Measurements from ENCODE around the gene LPIN1.

LPIN1 gene

GRCh38 chr2:11705711-11706110 is 40.7 kb upstream of the LPIN1 start:
- TF ChIP-seq POLR2A (IDR thresholded peaks at IDR 0.05; ENCODE audit: extremely low read depth, insufficient read length) (no peak), MYC (IDR thresholded peaks at IDR 0.05; ENCODE audit: low read depth, low read length) (no peak), MAX (IDR thresholded peaks at IDR 0.05; ENCODE audit: low read depth, low read length) (no peak)
- TF ChIP-seq, protein P1, sequence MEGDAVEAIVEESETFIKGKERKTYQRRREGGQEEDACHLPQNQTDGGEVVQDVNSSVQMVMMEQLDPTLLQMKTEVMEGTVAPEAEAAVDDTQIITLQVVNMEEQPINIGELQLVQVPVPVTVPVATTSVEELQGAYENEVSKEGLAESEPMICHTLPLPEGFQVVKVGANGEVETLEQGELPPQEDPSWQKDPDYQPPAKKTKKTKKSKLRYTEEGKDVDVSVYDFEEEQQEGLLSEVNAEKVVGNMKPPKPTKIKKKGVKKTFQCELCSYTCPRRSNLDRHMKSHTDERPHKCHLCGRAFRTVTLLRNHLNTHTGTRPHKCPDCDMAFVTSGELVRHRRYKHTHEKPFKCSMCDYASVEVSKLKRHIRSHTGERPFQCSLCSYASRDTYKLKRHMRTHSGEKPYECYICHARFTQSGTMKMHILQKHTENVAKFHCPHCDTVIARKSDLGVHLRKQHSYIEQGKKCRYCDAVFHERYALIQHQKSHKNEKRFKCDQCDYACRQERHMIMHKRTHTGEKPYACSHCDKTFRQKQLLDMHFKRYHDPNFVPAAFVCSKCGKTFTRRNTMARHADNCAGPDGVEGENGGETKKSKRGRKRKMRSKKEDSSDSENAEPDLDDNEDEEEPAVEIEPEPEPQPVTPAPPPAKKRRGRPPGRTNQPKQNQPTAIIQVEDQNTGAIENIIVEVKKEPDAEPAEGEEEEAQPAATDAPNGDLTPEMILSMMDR (IDR thresholded peaks at IDR 0.05; ENCODE audit: low read depth, low read length) = no peak
- no peak for DNase-seq (ENCODE audit: low read depth)
- H3K4me3 ChIP-seq (ENCODE audit: low read depth, low read length) = no peak overlapping the region

DNA sequence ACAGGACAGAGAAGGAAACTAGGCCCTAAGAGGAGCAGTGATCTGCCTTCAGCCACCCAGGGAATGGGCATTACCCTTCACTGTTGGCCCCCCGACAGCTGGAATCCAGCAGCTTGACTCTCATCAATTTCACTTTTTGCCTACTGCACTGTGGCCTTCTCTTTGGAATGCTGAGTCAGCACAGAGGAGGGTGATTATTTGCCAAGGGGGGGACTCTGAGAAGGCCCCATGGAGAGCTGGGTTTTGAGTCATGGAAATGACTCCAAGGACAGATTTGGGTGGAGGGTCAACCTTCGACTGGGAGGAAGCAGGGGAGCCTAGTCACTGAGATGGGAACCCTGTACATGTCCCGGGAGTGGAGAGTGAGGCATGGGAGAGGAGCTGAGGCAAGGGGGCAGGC is 38.3 kb upstream of the LPIN1 start:
- TF ChIP-seq MYC (IDR thresholded peaks at IDR 0.05; ENCODE audit: low read depth, low read length) (no peak), MAX (IDR thresholded peaks at IDR 0.05; ENCODE audit: low read depth, low read length) (no peak), POLR2A (IDR thresholded peaks at IDR 0.05; ENCODE audit: extremely low read depth, insufficient read length) (no peak)
- TF ChIP-seq, protein P1 (IDR thresholded peaks at IDR 0.05; ENCODE audit: low read depth, low read length) = no peak

DNA sequence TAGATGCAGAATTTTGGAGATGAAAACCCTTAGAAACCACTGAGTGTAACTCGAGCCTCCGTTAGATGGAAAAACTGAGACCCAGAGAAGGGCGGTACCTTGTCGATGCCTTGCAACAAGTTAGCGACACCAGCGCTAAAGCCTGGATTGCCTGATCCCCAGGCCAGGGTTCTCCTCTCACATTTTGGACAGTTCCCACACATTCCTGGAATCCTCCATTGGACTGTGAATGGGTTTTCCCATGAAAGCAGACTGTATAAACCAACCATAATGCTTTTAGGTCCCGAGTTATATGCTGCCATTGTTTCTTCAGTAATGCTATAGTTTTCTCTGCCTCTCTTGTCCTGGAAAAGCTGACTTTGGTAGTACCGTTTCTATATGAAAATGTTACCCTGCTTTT is 37.1 kb upstream of the LPIN1 start:
- DNase-seq (ENCODE audit: low read depth) = no peak
- TF ChIP-seq POLR2A (IDR thresholded peaks at IDR 0.05; ENCODE audit: extremely low read depth, insufficient read length) = no peak
- no peak for TF ChIP-seq MAX (IDR thresholded peaks at IDR 0.05; ENCODE audit: low read depth, low read length)
- TF ChIP-seq MYC (IDR thresholded peaks at IDR 0.05; ENCODE audit: low read depth, low read length) = no peak
- TF ChIP-seq, protein P1 (IDR thresholded peaks at IDR 0.05; ENCODE audit: low read depth, low read length) = no peak
- H3K4me3 ChIP-seq (ENCODE audit: low read depth, low read length) = no peak overlapping the region

More for the DNA sequence above, 38.3 kb upstream of the LPIN1 start:
- no peak for DNase-seq (ENCODE audit: low read depth)
- H3K4me3 ChIP-seq (ENCODE audit: low read depth, low read length) = no peak overlapping the region

GRCh38 chr2:11710210-11710609 is 36.2 kb upstream of the LPIN1 start:
- DNase-seq (ENCODE audit: low read depth) = no peak
- H3K4me3 ChIP-seq (ENCODE audit: low read depth, low read length) = no peak overlapping the region
- TF ChIP-seq, protein P1 (IDR thresholded peaks at IDR 0.05; ENCODE audit: low read depth, low read length) = no peak
- TF ChIP-seq POLR2A (IDR thresholded peaks at IDR 0.05; ENCODE audit: extremely low read depth, insufficient read length) = no peak
- TF ChIP-seq MAX (IDR thresholded peaks at IDR 0.05; ENCODE audit: low read depth, low read length) = no peak
- no peak for TF ChIP-seq MYC (IDR thresholded peaks at IDR 0.05; ENCODE audit: low read depth, low read length)

DNA sequence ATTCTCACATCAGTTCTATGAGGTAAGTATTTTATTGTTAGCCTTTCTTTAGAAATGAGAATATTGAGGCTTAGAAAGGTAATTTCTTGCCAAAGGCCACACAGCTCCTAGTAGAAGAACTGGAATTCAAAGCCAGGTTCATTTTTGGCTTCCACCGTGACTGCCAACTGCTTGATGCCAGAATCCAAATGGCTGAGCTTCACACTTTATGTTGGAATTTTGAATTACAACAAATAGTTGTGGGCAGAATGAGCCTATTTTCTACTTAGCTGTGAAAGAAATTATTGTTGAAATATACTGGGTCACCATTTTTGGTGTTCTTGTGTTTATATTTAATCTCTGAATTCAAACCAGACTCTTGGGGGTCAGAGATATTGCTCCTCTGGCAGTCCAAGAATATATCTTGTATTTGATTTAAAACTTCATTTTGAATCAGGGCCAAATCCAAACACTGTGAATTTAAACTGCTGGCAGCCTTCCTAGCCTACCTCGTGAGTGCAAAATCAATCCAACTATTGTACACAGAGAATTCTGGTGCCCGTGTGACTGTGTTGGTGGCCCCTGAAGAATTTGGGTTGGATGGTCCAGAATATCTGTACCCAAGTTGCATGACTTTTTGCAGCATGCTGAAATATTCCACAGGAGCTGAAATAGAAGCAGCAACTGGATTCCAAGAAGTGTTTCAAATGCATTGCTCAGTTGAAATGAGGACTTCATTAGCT is 35.6 kb upstream of the LPIN1 start:
- no peak for DNase-seq (ENCODE audit: low read depth)
- no peak overlapping the region for H3K4me3 ChIP-seq (ENCODE audit: low read depth, low read length)
- TF ChIP-seq MYC (IDR thresholded peaks at IDR 0.05; ENCODE audit: low read depth, low read length) (no peak), MAX (IDR thresholded peaks at IDR 0.05; ENCODE audit: low read depth, low read length) (no peak), POLR2A (IDR thresholded peaks at IDR 0.05; ENCODE audit: extremely low read depth, insufficient read length) (no peak)
- TF ChIP-seq, protein P1 (IDR thresholded peaks at IDR 0.05; ENCODE audit: low read depth, low read length) = no peak

Measured in NB4 (cell line).